OCI-LY3 (cell line): ENCODE measurements around the gene ATP1B1.

ENCODE experiments used
- CTCF ChIP-seq: fragments of 200-600, 300-600 bp; sonication (generic); IDR thresholded peaks from 2 replicates; pipeline ENCODE4 v1.5.1; 2014; ENCODE audit warnings: antibody characterized with exemption, low read length, low read depth
- EZH2phosphoT487 ChIP-seq: fragments of 200-600 bp; shearing (Covaris generic); IDR thresholded peaks from 2 replicates; pipeline ENCODE4 v1.6.1; 2018; ENCODE audit warnings: antibody characterized with exemption, mixed run types, low read depth

GRCh38 chr1:169107603-169108208 is 1.2 kb downstream of the ATP1B1 start:
- TF ChIP-seq CTCF: no peak
- TF ChIP-seq EZH2phosphoT487: no peak
